WERI-Rb-1 (cell line): ENCODE results near the gene FYB2.

Experiments used
- DNase-seq: peaks from one replicate; pipeline ENCODE4 v3.0.0-alpha.2; 2020
- H3K27ac ChIP-seq: fragments of 250-450 bp; sonication (Bioruptor Pico); 2 replicates; pipeline ENCODE4 v1.5.1; 2020; ENCODE audit warnings: mild to moderate bottlenecking, moderate library complexity
- H3K27me3 ChIP-seq: fragments of 250-450 bp; sonication (Bioruptor Pico); 2 replicates; pipeline ENCODE4 v1.5.1; 2021; ENCODE audit warnings: mild to moderate bottlenecking, low read depth, moderate library complexity; ENCODE audit not compliant: insufficient read depth, severe bottlenecking
- H3K36me3 ChIP-seq: fragments of 250-450 bp; sonication (Bioruptor Pico); 2 replicates; pipeline ENCODE4 v1.5.1; 2020; ENCODE audit warnings: mild to moderate bottlenecking, moderate library complexity
- H3K4me3 ChIP-seq: 2 replicates; pipeline ENCODE4 v1.5.1; 2011; ENCODE audit warnings: low read depth, mild to moderate bottlenecking, control low read depth, low read length
- H3K9me3 ChIP-seq: fragments of 250-450 bp; sonication (Bioruptor Pico); 2 replicates; pipeline ENCODE4 v1.5.1; 2021; ENCODE audit warnings: mild to moderate bottlenecking, moderate library complexity; ENCODE audit not compliant: severe bottlenecking
- TF ChIP-seq, protein P1 (sequence below): IDR thresholded peaks from 2 replicates; pipeline ENCODE4 v1.5.1; 2011; ENCODE audit warnings: low read depth, mild to moderate bottlenecking, control low read depth, inconsistent platforms, low read length

The FYB2 gene

DNA sequence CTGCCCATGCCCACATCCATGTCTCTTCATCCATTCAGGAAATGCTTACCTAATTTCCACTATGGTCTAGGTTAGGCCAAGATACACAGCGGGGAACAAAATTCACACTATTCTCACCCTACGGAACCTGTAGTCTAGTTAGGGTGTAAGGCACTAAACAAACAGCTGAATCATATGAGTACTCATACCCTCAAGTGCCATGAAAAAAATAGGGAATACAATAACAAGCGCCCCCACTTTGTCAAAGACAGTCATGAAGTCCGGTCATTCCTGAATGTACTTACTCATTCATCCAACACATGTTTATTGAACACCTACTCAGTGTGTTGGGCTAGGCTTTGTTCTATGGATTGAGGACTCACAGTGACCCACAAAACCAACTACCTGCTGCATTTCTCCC is 6.2 kb upstream of the FYB2 start:
- Histone ChIP-seq H3K9me3 (no peaks in the 10 kb centered on the region), H3K36me3 (no peaks in the 10 kb centered on the region), H3K27me3 (peaks cover 23% of the 10 kb centered on the region), H3K27ac (no peak overlapping the region), H3K4me3 (no peak overlapping the region)
- TF ChIP-seq, protein P1, sequence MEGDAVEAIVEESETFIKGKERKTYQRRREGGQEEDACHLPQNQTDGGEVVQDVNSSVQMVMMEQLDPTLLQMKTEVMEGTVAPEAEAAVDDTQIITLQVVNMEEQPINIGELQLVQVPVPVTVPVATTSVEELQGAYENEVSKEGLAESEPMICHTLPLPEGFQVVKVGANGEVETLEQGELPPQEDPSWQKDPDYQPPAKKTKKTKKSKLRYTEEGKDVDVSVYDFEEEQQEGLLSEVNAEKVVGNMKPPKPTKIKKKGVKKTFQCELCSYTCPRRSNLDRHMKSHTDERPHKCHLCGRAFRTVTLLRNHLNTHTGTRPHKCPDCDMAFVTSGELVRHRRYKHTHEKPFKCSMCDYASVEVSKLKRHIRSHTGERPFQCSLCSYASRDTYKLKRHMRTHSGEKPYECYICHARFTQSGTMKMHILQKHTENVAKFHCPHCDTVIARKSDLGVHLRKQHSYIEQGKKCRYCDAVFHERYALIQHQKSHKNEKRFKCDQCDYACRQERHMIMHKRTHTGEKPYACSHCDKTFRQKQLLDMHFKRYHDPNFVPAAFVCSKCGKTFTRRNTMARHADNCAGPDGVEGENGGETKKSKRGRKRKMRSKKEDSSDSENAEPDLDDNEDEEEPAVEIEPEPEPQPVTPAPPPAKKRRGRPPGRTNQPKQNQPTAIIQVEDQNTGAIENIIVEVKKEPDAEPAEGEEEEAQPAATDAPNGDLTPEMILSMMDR = no peak
- no peak for DNase-seq

DNA sequence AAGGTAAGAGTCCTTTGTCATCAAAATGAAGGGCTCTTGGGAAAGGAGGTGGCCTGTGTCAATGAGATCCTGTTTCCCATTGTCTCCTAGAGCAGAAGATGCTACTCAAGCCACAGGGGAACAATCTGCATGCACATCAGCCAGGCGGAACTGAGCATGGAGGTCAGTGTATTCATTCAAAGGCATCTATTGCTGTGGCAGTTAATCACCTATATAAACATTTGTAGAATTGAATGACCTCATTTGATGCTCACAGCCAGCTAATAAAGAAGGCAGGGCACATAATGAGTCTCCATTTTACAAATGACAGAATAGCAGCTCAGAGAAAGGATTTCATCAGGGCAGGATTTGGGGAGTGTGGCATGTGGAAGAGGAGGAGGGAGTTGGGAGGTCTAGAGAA is 5.7 kb upstream of the FYB2 start:
- no peaks in the 10 kb centered on the region for H3K36me3 ChIP-seq
- H3K27me3 ChIP-seq = peaks cover 23% of the 10 kb centered on the region
- DNase-seq = no peak
- TF ChIP-seq, protein P1 = no peak
- no peak overlapping the region for H3K4me3 ChIP-seq
- H3K27ac ChIP-seq = no peak overlapping the region
- H3K9me3 ChIP-seq = no peaks in the 10 kb centered on the region

DNA sequence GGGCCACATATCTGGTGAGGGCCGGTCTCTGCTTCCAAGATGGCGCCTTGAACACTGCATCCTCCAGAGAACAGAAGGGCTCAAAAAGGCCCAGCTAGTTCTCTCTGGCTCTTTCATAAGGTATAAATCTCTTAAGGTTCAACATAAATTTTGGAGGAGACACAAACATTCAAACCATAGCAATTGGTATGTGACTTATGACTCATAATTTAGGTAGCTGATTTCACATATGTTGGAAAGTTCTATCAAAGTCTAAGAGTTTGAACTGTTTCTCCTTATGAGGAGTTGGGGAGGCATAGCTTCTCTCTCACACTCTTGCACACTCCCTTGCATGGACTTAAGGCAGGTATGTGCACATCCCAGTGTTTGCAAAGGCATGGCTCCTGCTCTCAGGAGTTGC is 5.1 kb upstream of the FYB2 start:
- H3K9me3 ChIP-seq = no peaks in the 10 kb centered on the region
- TF ChIP-seq, protein P1 = no peak
- H3K27me3 ChIP-seq = peaks cover 23% of the 10 kb centered on the region
- no peak overlapping the region for H3K27ac ChIP-seq
- DNase-seq = no peak
- H3K4me3 ChIP-seq = no peak overlapping the region
- H3K36me3 ChIP-seq = no peaks in the 10 kb centered on the region

DNA sequence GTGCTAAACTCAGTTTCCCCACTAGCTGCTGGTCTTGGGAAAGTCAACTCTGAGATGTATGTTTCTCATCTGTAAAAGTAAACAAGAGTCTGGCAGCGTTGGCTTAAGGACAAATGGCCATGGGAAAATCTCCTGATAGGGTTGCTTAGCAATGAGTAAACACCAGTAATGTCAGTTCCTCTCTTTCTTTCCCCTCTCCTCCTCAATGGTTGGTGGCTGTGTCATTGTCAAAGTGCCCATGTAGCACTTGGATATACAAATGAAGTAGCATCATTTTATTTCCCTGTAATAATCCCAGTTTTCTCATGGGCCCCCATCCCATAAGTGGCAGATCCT is 2.2 kb upstream of the FYB2 start:
- TF ChIP-seq, protein P1 = no peak
- H3K27ac ChIP-seq = no peak overlapping the region
- peaks cover 23% of the 10 kb centered on the region for H3K27me3 ChIP-seq
- H3K36me3 ChIP-seq = no peaks in the 10 kb centered on the region
- H3K9me3 ChIP-seq = no peaks in the 10 kb centered on the region
- DNase-seq = no peak
- no peak overlapping the region for H3K4me3 ChIP-seq

DNA sequence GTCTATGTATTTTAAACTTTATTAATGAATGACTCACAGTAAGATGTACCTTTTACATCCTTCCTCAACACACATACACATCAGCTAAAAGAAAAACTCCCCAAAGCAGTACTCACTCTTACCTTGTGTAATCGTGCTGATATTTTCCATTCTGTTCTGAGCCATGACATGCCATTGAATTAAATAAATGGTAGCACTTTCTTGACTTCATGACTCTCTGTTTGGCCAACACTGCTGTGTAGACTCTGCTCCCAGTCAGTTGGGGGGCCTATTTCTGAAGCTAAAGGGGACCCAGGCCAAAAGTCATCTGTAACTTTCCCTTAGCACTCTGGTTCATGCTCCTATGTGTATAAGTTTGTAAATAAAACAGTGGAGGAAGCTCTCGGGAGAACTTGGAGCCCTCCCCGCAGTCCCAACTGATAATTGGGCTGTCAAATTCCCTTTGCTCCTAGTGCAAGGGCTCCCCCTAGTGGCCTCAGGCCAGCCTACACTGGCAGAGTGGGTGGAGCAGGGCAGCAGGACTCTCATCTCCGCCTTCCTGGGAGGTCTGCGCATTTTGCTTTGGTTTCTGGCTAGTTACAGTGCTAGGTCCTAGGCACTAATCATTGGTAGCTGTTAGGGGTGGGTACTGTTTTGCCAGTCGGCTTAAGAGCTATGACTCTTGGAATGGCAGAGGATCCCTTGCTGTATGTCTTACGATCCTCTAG is 1.7 kb upstream of the FYB2 start:
- H3K9me3 ChIP-seq = no peaks in the 10 kb centered on the region
- DNase-seq = peak; percentile 85
- H3K27me3 ChIP-seq = peaks cover 23% of the 10 kb centered on the region
- no peak overlapping the region for H3K27ac ChIP-seq
- no peaks in the 10 kb centered on the region for H3K36me3 ChIP-seq
- H3K4me3 ChIP-seq = no peak overlapping the region
- TF ChIP-seq, protein P1 = peak; percentile 93
